Measurements from ENCODE around the gene OR3A2.
"Not testable (repeated sequence)": the region's sequence is repeated elsewhere in the genome, so short reads cannot be mapped to it uniquely, and the experiment has no call there.

The OR3A2 gene

GRCh38 chr17:3293548-3293947, 92.6 kb downstream of the OR3A2 start:
- not testable (repeated sequence) for DNase-seq (ENCODE audit: low spot score)

GRCh38 chr17:3282901-3283300, 103.2 kb downstream of the OR3A2 start:
- no peak for DNase-seq (ENCODE audit: low spot score)

GRCh38 chr17:3276126-3276525, 110.0 kb downstream of the OR3A2 start:
- no peak for DNase-seq (ENCODE audit: low spot score)

- no peak for DNase-seq (ENCODE audit: low spot score)
Measured at GRCh38 chr17:3271072-3271848, 114.8 kb downstream of the OR3A2 start.

- DNase-seq (ENCODE audit: low spot score) = no peak
Measured at GRCh38 chr17:3260600-3260999, 125.5 kb downstream of the OR3A2 start.

GRCh38 chr17:3260163-3260562, 125.9 kb downstream of the OR3A2 start:
- DNase-seq (ENCODE audit: low spot score) = no peak

GRCh38 chr17:3256575-3256974, 129.5 kb downstream of the OR3A2 start:
- no peak for DNase-seq (ENCODE audit: low spot score)

- not testable (repeated sequence) for DNase-seq (ENCODE audit: low spot score)
Measured at GRCh38 chr17:3249013-3249412, 137.1 kb downstream of the OR3A2 start.

GRCh38 chr17:3244841-3245240, 141.3 kb downstream of the OR3A2 start:
- DNase-seq (ENCODE audit: low spot score) = not testable (repeated sequence)

- not testable (repeated sequence) for DNase-seq (ENCODE audit: low spot score)
Measured at GRCh38 chr17:3241044-3241443, 145.1 kb downstream of the OR3A2 start.

- not testable (repeated sequence) for DNase-seq (ENCODE audit: low spot score)
Measured at GRCh38 chr17:3238685-3239084, 147.4 kb downstream of the OR3A2 start.

GRCh38 chr17:3232300-3232699, 153.8 kb downstream of the OR3A2 start:
- DNase-seq (ENCODE audit: low spot score) = not testable (repeated sequence)

All from AG08396 (cell line).